GM23248 (cell line): ENCODE measurements around the gene PSMC3IP.

Source experiments
- EZH2 ChIP-seq: fragments of 200-600 bp; sonication (generic); IDR thresholded peaks from 2 replicates; pipeline ENCODE4 v1.6.1; 2018; ENCODE audit warnings: antibody characterized with exemption, mild to moderate bottlenecking; ENCODE audit not compliant: insufficient read depth, poor library complexity, severe bottlenecking
- EZH2phosphoT487 ChIP-seq: fragments of 200-600 bp; sonication (generic); IDR thresholded peaks from 2 replicates; pipeline ENCODE4 v1.6.1; 2018; ENCODE audit warnings: antibody characterized with exemption, moderate library complexity, mild to moderate bottlenecking, low read depth; ENCODE audit not compliant: insufficient read depth

- no peak for TF ChIP-seq EZH2
- TF ChIP-seq EZH2phosphoT487 = no peak
These were observed 49.6 kb downstream of the PSMC3IP start for GRCh38 chr17:42527932-42528331.
